HK-2 (cell line): ENCODE measurements around the gene TLR9.

Source experiments
- DNase-seq: peaks from one replicate; pipeline ENCODE4 v3.0.0-alpha.2; 2018; ENCODE audit not compliant: unreplicated experiment

The TLR9 gene

GRCh38 chr3:52232279-52233107 lies 7.0 kb upstream of the TLR9 start:
- DNase-seq, result no peak

DNA sequence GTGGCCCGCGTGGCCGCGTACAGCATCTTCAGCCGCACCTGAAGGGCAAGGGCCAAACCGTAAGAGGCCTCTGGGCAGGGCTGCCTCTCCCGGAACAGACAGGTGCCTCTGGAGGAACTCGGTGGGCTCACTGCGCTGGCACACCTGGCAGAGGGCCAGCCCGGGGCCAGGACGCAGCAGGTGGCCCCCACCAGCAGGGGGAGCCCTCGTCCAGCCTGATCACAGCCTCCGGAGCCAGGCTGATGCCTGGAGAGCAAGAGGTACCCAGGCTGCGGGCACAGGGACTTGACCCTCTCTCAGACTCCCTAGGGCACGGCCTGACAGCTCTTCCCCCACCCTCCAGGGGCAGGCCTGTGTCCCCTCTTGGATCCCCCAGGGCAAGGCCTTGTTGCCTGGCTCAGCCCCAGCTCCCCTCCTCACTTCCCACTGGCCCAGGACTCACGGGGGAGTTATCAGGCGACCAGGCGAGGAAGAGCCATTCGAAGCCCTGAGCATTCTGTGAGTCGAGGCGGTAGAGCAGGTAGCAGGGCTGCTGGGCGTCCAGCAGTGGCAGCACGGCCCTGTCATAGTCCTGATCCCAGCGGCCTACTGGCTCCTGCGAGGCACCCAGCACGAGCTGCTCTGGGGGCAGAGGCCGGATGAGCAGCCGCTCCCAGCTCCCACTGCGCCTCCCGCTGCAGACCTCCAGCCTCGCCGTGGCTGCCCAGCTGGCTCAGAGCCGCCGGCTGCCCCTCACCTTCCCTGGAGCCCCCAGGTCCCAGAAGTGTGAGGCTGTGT lies 6.2 kb upstream of the TLR9 start:
- peak; percentile 72 for DNase-seq

GRCh38 chr3:52230889-52231499 lies 5.5 kb upstream of the TLR9 start:
- no peak for DNase-seq

- no peak for DNase-seq
Observed at GRCh38 chr3:52230461-52230860, 5.0 kb upstream of the TLR9 start.

- DNase-seq, result no peak
Observed at GRCh38 chr3:52229656-52230055, 4.2 kb upstream of the TLR9 start.

DNA sequence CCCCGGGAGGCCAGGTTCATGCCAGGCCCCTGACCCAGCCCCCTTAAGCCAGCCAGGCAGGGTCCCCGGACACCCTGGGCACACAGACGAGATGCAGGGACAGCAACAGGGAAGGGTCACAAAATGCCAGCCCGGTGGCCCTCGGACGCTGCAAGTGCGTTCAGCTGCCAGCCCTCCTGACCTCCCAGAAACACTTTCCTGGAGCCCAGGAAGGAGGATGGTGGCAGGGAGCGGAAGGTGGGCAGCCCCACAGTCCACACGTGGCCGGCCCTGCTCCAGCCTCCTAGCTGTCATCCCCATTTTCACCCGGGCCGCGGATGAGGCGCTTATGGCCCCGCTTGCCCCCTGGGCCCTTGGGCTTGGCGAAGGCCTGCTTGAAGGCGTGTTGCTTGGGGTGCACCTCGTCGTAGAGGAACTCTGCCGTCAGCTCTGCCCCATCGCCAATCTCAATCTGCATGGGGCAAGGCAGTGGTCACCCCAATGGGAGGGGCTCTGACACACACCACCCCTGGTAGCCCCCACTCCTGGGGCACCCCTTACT lies 3.4 kb upstream of the TLR9 start:
- DNase-seq, result no peak

DNA sequence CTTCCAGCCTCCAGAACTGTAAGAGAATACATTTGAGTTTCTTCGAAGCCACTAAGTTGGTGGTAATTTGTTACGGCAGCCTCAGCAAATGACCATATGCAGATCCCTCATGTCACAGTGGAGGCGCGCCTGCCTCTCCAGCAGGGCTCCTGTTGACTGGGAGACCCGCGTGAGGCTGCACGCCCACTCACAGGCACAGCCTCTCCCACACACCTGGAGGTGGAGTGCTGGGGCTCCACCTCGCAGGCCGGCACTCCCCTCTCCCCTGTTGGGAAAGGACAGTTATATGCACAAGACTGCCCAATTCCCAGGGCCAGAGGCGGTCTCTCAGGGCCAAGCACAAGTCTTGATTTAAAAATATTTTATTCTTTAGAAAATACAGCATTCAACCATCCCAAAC lies 2.8 kb upstream of the TLR9 start:
- no peak for DNase-seq

DNA sequence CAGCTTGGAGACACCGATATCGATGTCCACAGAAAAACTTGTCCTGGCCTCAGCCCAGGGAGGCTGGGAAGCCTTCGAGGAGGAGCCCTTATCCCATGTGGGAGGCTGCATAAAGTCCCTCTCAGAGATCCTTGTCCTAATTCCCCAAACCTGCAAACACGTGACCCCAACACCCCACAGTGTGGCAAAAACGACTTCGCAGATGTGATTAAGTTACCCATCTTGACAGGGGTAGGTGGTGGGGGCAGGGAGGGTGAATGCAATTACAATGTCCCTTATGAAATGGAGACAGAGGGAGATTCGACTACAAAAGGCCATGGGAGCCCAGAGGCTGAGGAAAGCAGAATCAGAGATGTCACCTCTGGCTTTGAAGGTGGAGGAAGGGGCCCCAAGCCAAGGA lies 2.3 kb upstream of the TLR9 start:
- DNase-seq, result no peak

DNA sequence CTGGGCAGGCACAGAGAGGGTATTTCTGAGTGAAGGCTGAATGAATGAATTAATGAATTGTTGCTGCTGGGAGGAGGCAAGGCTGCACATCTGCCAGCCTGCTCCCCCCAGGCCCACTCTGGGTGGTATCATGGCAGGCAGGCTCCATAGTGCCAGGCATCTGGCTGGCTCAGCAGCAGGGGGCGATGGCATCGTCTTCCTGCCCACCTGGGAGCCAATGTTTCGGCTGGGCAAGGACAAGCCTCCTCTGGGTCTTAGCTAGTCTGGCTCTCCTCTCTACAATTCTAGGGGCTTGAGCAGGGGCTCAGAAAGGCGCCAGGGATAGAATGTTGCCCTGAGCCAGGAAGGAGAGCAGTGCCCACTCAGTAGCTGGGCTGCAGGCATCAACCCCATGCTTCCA lies 1.7 kb upstream of the TLR9 start:
- no peak for DNase-seq

- no peak for DNase-seq
Observed at GRCh38 chr3:52226229-52226817, 878 bp upstream of the TLR9 start.

- DNase-seq, result no peak
Observed at GRCh38 chr3:52223449-52224408, 1.7 kb downstream of the TLR9 start.

GRCh38 chr3:52222319-52223221 lies 2.9 kb downstream of the TLR9 start:
- no peak for DNase-seq

DNA sequence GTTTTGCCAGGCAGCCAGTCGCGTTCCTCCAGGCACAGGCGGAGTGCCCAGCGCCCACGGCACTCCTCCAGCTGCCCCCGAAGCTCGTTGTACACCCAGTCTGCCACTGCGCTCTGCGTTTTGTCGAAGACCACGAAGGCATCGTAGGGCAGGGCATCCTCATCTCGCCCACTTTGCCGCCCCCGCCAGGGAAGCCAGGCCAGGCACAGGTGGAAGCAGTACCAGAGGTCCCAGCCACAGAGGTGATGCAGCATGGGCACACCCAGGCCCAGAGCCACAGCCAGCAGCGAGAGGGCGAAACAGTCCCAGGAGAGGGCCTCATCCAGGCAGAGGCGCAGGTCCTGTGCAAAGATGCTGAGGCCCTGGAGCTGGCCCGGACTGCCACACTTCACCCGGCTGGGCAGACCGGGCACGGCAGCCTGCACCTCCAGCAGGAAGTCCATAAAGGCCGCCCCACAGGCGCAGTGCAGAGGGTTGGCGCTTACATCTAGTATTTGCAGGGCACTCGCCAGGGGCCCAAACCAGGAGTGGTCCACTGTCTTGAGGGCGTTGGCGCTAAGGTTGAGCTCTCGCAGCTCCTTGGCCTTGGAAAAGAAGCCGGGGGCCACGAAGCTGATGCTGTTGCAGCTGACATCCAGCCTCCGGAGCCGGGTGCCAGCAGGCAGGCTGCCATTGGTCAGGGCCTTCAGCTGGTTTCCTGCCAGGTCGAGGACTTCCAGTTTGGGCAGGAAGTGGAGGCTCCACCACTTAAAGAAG lies 3.7 kb downstream of the TLR9 start:
- DNase-seq, result no peak

DNA sequence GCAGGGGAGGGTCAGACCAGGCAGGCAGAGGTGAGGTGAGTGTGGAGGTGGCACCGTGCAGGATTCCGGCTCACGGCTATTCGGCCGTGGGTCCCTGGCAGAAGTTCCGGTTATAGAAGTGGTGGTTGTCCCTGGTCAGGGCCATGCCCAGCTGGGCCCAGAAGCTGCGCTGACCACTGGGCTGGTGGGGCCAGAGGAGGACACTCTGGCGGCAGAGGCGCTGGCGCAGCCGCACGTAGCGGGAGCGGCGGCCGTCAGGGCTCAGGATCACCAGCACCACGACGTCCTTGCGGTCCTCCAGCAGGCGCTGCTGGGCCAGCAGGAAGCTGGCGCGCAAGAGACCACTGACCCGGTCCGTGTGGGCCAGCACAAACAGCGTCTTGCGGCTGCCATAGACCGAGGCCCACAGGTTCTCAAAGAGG lies 4.3 kb downstream of the TLR9 start:
- DNase-seq, result no peak

GRCh38 chr3:52220380-52221026 lies 4.9 kb downstream of the TLR9 start:
- DNase-seq, result peak; percentile 80

DNA sequence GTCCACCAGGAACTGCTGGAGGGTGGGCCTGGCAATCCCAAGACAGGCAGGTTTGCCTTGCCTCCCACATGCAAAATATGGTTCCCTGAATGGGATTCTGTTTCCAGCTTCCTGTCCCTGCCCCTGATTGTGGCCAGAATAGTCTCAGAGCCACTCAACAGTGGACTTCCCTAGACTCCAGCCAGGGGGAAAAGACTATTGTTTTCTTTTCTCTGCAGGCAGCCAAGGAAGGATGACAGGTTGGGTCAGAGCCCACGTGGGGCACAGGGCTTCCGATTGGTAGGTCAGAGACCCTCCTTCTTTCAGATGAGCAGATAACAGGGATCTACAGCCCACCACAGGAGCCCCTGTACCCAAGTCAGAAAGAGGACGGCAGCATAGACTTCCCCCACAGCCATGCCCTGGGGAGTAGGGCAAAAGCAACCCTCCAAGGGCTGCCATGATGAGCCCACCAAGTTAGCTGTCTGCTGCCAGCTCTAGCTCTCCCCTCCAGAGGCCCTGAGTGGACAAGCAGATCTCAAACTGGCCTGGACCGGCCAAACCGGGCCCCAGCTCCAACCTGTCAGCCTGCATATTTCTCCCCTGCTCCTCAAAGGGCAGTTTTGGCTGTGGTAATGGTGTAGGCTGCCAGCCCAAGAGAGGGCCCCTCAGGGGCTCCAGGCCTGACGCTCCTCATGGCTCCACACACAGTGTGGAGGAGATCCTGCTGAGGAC lies 6.4 kb downstream of the TLR9 start:
- no peak for DNase-seq

DNA sequence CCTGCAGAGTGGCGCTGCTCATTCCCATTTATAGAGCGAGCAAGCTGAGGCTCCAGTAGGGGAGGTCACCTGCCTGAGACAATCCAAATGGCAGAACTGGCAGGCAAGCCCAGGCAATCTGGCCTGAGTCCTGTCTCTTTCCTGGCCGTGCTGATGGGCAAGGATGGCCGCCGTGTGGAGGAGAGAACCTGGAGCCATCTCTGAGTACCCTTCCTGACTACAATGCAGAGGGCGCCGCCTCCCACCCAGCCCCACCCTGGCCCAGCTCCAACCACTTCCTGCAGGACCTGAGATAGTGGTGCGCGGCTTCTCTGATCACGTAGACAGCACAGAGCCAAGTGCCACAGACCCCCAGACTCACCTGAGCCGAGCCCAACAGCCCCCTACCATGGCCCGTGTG lies 7.0 kb downstream of the TLR9 start:
- no peak for DNase-seq

- DNase-seq, result no peak
Observed at GRCh38 chr3:52218026-52218425, 7.4 kb downstream of the TLR9 start.
